OCI-M2 (cell line): Measurements from ENCODE around the gene RIC3.
"Not testable (repeated sequence)": the region's sequence is repeated elsewhere in the genome, so short reads cannot be mapped to it uniquely, and the experiment has no call there.

Source experiments
- DNase-seq: peaks from one replicate; lab custom pipeline; 2025; ENCODE audit not compliant: unreplicated experiment; lab: John Stamatoyannopoulos, UW

The RIC3 gene

DNA sequence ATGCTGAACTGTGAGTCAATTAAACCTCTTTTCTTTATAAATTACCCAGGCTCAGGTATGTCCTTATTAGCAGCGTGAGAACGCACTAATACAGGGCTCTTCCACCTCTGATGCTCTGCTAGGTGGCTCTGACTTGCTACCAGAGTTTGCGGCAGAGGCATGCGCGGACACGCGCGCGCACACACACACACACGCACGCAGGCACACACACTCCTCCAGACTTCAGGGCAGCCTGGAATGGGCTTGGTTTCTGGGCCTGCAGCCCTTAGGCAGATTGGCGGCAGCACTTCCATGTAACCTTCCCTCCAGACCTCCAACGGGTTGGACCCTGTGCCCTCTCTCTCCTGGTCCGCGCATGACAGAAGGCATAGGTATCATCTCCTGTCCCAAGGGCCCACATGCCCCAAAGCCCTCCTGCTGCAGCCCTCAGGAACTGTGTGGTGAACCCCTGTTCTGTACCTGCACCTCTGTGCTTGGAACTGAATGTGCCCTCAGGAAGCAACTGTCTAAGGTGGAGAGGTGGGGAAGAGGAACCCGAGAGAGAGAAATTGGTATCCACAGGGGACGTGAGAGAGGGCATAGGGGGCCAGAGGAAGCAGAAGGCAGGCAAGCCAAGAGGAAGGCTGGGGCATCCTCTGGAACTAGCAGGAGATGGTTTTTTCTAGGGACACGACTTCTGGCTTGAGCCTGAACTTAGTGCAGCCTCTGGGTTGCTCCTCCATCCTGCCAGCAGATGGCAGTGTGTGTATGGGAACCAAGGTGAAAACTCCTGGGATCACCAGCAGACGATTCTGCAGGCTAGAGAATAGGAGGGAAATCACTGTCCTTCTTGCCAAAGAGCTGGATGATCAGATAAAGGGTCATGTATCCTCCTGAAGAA, 23.4 kb upstream of the RIC3 start:
- DNase-seq = peak; percentile 4

DNA sequence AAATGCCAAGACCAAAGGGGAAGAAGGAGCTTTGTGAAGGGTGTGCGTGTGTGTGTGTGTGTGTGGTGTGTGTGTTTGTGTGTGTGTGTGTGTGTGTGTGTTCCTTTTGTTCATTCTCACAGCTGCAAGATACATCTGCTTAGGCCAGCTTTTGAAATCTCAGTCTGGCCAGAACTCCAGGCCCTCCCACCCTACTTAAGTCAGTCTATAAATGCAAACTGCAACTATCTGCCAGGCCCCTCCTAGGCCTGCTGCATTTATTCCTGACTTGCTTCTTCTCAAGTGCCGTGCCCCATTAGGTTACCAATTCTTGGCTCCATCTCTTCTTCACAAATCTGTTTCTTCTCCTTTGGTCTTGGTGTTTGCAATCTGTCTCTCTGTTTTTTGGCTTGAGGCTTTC, 21.6 kb upstream of the RIC3 start:
- DNase-seq = no peak

DNA sequence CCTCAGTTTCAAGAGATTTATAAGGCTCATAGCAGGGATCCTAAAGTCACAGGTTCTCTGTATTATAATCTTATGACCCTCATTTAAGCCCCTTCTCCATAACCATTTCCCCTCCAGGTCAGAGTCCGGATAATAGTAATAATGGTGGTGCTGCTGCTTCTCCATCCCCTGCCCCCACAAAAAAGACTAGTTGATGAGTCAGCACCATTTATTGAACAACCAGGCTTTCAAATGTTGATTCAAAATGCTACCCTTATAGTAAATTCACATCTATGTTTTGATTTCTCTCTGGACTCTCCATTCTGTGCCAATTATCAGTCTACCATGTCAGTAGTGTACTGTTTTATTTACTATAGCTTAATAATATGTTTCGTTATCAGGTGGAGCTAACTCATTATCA, 17.6 kb upstream of the RIC3 start:
- no peak for DNase-seq

DNA sequence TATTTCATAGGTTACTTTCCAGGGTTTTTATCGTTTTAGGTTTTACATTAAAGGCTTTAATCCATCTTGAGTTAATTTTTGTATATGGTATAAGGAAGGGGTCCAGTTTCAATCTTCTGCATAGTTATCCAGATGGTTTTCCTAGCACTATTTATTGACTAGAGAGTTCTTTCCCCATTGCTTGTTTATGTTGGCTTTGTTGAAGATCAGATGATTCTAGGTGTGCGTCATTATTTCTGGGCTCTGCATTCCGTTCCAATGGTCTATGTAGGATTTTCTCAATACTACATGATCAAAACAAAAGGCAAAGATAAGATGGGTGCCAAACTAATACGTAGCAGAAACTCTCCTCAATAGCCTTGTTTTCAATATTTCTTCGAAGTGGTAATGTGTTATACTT, 14.3 kb upstream of the RIC3 start:
- DNase-seq = no peak

DNA sequence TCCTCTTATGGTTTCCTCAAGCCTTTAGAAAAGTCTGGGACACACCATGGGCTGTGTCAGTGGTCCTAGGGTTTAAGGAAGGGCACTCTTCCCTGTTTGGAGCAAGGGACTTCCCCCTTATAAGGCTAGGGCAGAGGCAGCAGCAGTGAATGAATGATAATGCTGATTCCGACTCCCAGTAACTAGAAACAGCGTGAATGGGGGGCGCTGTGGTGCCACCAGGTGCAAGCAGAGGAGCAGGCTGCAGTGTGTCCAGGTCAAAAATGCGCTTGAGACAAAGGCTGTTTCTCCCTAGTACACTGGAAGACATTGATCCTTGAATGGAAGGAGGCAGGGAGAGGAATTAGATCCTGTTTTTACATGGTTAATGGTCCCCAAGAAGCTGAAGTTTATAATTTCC, 11.6 kb upstream of the RIC3 start:
- DNase-seq = no peak

DNA sequence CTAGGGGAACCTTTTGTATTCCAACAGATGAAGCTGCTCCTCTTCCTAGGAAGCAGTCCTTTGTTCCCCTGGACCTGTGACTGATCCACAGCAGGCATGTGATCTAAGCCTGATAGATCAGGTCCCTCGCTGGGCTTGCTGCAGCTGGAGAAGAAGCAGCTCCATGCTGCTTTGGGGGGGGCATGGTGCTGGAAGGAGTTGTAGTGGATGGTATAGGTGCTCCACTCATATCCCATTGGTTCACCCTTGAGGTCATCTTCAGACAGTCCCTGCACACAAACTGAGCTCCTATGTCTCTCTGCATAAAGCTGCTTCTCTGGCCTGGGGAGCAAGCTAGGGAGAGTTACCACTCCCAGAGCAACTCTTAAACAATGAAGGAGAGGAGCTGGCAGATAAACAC, 9.5 kb upstream of the RIC3 start:
- DNase-seq = no peak

DNA sequence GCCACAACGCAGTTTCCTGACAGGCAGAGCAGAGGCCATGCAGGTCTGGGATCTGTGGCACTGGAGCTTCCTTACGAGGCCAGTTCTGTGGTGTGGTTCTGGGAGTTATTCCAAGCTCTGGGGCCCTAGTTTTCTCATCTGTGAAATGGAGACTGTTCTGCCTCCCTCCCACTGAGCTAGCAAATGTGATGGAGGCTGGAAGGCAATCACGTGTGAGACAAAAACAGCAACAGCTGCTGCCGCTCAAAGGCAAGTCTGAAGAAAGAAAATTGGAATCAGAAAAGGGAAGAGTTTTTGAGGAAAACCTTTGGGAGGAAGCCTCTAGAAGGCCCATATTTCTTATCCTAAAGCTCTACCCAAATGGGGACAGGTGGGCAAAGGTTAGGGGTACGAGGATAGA, 8.3 kb upstream of the RIC3 start:
- no peak for DNase-seq

DNA sequence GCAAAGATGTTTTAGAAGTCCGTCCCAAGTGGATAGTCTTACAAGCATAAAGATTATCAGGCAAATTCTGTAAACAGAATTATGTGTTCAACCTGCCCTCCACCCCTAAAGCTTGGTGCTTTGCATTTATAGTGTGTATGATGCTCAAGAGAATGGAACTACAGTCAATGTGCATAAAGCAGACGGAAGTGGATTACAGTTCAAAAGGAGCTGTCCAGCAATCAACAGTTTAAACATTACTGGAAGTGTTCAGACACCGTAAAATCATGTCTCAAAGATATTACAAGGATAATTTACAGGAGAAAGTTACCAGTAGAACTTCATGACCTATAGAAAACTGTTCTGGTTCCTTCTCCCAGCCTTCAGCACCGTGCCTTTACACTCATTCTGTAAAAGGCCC, 1.0 kb downstream of the RIC3 start:
- no peak for DNase-seq

DNA sequence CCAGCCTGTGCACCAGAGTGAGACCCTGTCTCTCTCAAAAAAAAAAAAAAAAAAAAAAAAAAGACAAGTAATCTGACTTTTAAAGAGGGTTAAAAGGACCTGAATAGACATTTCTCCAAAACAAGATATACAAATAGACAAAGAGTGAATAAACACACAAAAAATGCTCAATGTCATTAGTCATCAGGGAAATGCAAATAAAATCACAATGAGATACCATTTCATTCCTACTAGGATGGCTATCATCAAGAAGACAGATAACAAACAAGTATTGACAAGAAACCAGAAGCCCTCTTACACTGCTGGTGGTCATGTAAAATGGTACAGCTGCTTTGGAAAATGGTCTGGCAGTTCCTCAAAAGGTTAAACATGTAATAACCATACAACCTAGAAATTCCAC, 4.1 kb downstream of the RIC3 start:
- DNase-seq = no peak

DNA sequence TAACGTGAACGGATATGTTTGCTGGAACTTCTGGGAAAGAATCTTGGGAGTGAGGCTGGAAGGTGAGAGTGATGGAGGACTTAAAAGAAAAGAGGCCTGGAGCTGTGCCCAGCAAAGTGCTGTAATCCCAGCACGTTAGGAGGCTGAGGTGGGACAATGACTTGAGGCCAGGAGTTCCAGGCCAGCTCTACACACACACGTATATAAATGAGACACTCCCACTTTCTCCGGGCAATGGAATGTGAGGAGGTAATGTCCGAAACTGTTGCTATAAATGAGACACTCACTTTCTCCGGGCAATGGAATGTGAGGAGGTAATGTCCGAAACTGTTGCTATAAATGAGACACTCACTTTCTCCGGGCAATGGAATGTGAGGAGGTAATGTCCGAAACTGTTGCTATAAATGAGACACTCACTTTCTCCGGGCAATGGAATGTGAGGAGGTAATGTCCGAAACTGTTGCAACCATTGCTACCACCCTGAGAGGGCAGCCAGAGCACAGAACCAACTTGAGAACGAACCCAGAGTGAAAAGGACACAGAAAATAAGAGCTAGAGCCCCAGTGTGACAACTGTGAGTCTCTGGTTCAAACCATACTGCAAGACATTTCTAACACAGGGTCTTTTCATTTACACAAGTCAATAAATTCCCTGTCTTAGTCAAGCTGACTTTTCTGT, 7.1 kb downstream of the RIC3 start:
- not testable (repeated sequence) for DNase-seq

DNA sequence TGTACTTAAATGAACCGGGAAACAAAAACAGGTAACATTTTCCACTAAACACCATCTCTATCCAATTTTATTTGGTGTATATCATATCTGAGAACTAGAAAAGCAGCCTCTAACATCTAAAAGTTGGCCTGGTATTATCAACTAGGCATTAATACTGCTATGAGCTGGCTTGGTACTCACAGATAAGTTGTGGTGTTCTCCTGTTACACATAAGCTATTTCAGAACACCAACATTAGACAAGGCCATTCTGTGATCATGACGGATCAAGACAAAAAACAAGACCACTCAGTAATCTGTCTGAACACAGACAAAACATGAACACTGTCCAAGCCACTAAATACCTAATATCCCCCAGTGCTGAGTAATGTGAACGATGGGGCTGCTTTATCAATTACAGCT, 11.9 kb downstream of the RIC3 start:
- no peak for DNase-seq

DNA sequence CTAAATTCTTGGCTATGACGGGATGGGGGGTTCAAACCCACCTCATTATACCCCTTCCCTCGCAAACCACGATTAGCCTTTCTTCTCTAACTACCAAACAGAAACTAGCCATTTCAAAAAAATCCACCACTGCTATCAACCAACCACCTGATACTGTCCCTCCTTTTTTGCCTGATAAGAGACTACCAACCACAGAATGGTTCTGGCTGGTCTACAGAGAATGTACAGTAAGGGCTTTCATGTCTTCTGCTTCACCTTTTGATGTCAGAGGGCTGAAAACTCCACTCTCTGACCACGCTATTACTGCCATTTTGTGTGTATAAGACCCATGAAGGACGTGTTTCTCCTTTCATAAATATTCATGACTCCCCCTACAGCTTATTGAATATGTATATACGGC, 19.1 kb downstream of the RIC3 start:
- DNase-seq = no peak

DNA sequence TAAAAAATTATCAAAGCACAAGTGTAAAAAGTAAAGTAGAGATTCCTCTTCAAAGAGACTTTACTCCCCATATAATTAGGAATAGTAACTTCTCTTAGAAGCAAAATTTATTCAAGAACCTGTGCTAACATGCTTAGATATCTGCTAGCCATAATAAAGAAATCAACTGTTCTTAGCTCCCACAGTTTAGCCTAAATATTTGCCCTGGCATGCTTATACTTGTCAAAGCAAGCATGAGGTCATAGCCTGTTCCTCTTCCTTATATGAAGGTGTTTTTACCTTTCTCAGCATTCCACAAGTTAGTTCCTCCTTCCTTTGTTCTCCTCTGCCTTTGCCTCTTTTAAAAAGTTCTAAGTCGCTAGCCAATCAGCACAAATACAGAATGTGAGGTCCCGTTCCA, 30.3 kb downstream of the RIC3 start:
- no peak for DNase-seq

DNA sequence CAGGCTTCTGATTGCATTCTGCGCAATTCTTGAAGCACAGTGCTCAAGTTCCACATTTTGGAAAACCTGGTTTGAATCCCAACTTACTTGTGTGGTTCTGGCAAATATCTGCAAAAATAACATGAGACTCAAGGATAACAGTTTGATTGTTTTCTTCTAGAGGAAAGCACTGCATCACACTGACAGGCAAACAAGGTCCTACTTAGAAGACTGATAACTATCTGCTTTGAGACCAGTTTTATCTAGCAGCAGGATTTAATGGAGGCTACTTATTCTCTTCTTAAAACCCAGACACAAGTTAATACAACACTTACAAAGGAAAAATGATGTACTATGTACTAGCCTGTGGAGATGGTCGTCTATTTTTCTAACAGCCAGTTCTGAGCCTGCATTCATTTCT, 41.4 kb downstream of the RIC3 start:
- DNase-seq = no peak

DNA sequence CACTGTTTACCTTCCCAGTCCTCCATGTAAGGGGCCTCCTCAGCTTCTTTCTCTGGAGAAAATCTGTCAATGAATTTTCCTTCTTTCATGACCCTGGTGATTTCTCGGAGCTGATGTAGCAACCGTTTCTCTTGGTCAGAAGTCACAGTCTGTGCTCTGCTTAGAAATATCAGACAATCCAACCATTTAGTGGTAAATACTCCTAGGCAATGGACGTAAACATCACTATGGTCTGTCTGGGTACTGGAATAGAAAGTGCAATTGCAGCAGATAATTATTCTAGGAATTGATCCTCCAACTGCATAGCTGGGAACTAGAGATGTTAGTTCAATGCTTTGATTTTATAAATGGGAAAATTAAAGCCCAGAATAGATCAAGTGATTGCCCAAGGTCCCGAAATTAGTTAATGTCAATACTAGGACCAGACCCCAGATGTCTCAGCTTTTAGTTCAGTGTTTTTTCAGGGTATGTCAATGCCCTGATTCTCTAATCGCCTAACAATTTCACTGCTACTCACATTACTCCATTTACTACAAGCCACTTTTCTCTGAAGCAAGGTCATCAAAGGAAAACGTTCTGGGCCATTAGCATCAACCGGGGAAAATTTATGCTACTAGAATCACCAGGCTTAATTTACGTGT, 42.1 kb downstream of the RIC3 start:
- no peak for DNase-seq

DNA sequence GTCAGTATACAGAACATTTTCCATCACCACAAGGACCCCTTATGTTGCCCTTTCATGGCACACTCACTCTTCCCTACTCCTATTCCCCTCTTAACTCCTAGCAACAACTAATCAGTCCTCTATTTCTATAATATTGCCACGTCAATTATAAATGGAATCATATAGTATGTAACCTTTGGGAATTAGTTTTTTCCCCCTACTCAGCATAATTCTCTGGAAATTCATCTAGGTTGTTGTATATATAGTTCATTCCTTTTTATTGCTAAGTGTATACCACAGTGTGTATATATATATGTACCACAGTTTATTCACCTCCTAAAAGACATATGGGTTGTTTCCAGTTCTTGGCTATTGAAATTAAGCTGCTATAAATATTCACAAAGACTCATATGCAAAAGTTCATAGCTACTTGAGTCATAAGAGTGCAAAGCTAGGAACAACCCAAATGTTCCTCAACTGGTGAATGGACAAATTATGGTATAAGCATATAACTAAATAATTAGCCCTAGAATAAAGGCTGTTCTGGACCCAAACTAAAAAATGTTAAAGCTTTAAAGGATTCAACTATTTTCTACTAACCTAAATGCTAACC, 46.6 kb downstream of the RIC3 start:
- DNase-seq = no peak

DNA sequence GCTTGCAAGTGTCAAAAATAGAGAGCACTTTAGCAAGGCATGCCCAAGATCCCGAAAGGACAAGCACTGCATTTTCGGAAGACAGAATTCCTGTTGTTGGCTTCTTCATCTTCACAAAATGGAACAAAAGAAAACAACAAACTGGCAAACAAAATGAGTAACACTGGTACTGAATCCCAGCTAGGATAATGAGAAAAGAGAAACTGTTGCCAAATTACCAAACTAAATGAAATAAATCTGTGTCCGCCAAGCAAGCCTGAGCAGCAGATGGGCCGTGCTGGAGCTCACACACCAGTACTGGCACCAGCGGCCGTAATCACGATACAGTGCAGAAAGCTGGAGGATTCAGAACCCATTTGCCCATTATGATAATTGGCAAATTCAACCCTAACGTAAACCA, 57.2 kb downstream of the RIC3 start:
- DNase-seq = no peak

DNA sequence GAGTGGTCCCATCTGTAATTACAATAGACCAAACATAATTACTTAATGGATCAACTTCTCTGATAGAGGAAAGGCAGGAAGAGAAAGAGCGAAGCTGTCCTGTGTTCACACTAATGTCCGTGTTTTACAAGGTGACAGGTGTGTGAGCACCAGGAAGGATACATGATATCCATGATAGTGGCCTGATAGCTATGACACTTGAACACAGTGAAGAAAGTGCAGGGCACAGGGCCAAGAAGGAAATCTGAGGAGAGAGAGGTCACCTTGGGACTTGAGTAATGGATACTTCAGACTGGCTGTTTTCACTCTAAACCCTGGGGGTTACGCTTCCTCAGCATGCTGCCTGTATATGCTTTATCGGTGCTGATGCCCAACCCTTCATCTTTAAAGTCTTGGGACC, 58.4 kb downstream of the RIC3 start:
- no peak for DNase-seq

DNA sequence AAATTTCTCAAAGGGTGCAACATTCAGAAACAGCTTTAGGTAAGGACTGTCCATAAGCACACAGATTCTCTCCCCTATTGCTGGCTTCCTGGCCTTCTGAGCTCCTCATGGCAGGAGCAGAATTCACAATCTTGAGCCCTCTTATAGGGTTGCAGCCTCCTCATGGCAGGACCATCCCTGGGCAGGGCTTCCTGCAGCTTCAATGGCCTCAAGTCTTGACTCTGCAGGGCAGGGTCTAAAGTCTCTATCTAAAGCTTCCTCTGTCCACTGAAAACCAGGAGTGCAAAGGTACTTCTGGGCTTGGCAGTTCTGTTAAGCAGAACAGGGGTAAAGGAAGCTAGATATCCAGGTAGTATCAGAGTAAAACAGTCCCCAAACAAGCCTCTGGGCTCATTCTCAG, 59.1 kb downstream of the RIC3 start:
- DNase-seq = no peak

DNA sequence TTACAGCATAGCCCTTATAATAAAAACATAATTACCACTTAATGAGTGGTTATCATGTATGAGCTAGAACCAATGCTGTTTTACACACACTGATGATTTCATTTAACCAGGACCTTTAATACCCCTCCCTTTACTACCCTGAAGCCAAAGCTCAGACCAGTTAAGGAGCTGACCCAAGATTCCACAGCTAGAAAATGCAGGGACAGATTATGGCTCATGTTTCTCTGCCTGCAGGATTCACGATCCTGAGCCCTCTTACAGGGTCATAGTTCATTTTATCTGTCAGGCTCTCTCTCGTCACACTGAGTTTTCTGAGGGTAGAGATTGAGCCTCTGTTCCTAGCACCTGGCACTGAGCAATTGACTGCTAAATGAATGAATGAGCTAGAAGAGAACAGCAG, 60.4 kb downstream of the RIC3 start:
- no peak for DNase-seq

DNA sequence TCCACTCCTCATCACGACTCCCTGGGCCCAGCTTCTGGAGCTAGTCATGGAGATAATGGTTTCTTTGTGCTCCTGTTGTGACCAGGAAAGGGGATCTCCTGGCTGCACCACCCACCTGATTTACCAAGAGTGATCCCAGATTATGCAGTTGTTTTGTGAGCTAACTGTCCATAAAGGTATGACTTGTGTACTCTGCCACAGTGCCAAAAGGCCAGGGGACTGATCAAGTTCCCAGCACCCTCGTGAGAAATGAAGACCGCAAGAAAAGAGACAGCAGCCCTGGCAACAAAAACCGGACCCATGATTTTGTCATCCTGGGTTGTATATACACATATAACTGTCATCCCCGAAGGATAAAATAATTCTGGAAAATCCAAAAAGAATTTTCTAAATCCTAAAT, 61.2 kb downstream of the RIC3 start:
- no peak for DNase-seq

DNA sequence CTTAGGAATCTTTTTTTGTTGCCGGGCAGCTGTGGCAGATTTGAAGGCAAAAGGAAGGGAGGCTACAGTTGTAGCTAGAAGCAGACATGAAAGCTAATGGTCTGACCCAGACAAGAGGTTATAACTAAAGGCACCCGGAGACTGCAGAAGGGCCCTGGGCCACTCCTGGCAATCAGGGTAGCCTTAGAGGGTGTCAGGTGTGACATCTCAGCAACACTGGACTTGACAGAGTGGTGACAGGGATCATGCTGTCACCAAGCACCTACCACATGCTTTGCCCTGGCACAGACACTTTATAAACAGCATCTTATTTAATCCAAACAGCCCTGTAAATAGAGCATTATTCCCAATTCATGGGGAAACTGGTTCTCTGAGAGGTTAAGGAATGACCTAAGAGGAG, 62.1 kb downstream of the RIC3 start:
- no peak for DNase-seq
